Ishikawa (cell line): ENCODE measurements around the gene CDK9.

Experiments
- CEBPB ChIP-seq: IDR thresholded peaks from 2 replicates; pipeline ENCODE4 v1.6.1; 2012
- CREB1 ChIP-seq: IDR thresholded peaks from 2 replicates; pipeline ENCODE4 v1.6.1; 2012; ENCODE audit warnings: low read depth
- EGR1 ChIP-seq: IDR thresholded peaks from 2 replicates; pipeline ENCODE4 v1.6.1; 2012
- EP300 ChIP-seq: IDR thresholded peaks from 2 replicates; pipeline ENCODE4 v1.6.1; 2012; ENCODE audit warnings: borderline replicate concordance
- FOXM1 ChIP-seq: IDR thresholded peaks from 2 replicates; pipeline ENCODE4 v1.6.1; 2012; ENCODE audit warnings: low read depth, borderline replicate concordance
- MAX ChIP-seq: IDR thresholded peaks from 2 replicates; pipeline ENCODE4 v1.6.1; 2012
- NFIC ChIP-seq: IDR thresholded peaks from 2 replicates; pipeline ENCODE4 v1.6.1; 2012
- RAD21 ChIP-seq: IDR thresholded peaks from 2 replicates; pipeline ENCODE4 v1.6.1; 2012; ENCODE audit warnings: low read depth
- REST ChIP-seq: IDR thresholded peaks from 2 replicates; pipeline ENCODE4 v1.6.1; 2012; ENCODE audit warnings: low read depth, mild to moderate bottlenecking
- TAF1 ChIP-seq: IDR thresholded peaks from 2 replicates; pipeline ENCODE4 v1.6.1; 2012; ENCODE audit warnings: low read depth, mild to moderate bottlenecking
- TCF12 ChIP-seq: IDR thresholded peaks from 2 replicates; pipeline ENCODE4 v1.6.1; 2012; ENCODE audit warnings: low read depth
- TEAD4 ChIP-seq: IDR thresholded peaks from 2 replicates; pipeline ENCODE4 v1.6.1; 2012
- YY1 ChIP-seq: IDR thresholded peaks from 2 replicates; pipeline ENCODE4 v1.6.1; 2012; ENCODE audit warnings: low read depth
- TF ChIP-seq, protein P1 (sequence below): IDR thresholded peaks from 2 replicates; pipeline ENCODE4 v1.6.1; 2012

DNA sequence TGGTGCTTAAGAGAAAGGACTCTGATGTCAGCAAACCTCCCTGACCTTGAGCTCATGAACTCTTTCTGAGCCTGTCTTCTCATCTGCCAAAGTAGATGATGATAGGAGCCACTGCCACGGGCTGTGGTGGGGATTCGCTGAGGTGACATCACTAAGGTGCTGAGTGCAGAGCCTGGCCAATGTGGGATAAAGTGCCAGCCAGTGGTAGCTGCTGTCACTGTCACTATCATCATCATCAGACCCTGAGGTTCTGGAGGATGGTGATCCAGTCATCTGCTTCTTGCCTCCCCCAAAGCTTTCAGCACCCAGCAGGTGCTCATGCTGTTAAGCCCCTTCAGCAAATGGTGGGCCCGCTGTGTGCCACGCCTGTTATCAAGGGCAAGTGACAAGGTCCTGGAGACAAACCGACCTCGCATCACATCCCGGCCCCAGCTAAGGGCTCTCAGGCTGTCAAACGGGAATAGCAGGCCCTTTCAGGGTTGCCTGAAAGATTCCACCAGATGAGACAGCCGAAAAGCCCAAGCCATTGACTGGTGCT is 23.2 kb downstream of the CDK9 start:
- TF ChIP-seq TEAD4 (no peak), MAX (no peak), EGR1 (no peak), TAF1 (no peak), CEBPB (no peak), RAD21 (no peak), EP300 (no peak), YY1 (no peak), REST (no peak), NFIC (no peak), FOXM1 (no peak), CREB1 (no peak), TCF12 (no peak)
- TF ChIP-seq, protein P1, sequence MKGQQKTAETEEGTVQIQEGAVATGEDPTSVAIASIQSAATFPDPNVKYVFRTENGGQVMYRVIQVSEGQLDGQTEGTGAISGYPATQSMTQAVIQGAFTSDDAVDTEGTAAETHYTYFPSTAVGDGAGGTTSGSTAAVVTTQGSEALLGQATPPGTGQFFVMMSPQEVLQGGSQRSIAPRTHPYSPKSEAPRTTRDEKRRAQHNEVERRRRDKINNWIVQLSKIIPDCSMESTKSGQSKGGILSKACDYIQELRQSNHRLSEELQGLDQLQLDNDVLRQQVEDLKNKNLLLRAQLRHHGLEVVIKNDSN = no peak
